Loucy (cell line): ENCODE results near the gene METTL18.

Experiments
- H2AFZ ChIP-seq: fragments of 200-600 bp; sonication (generic); 2 replicates; pipeline ENCODE4 v1.6.0; 2016; ENCODE audit warnings: antibody characterized with exemption, mild to moderate bottlenecking, low read length, moderate library complexity
- H3F3A ChIP-seq: fragments of 200-600 bp; 2 replicates; pipeline ENCODE4 v1.6.0; 2016; ENCODE audit warnings: antibody characterized with exemption, low read depth, mild to moderate bottlenecking
- H3K27me3 ChIP-seq: fragments of 200-600 bp; sonication (generic); 2 replicates; pipeline ENCODE4 v1.6.1; 2014; ENCODE audit warnings: low read length, mild to moderate bottlenecking; ENCODE audit not compliant: insufficient read depth, poor library complexity, severe bottlenecking
- H3K36me3 ChIP-seq: fragments of 200-600 bp; sonication (generic); 2 replicates; pipeline ENCODE4 v1.6.1; 2016; ENCODE audit warnings: low read length; ENCODE audit not compliant: insufficient read depth
- H3K4me1 ChIP-seq: fragments of 200-600 bp; sonication (generic); 2 replicates; pipeline ENCODE4 v1.5.1; 2014; ENCODE audit warnings: low read length, mild to moderate bottlenecking; ENCODE audit not compliant: insufficient read depth, poor library complexity, severe bottlenecking
- H3K4me2 ChIP-seq: fragments of 200-600 bp; sonication (generic); 2 replicates; pipeline ENCODE4 v1.6.0; 2014; ENCODE audit warnings: antibody characterized with exemption, low read length, low read depth, mild to moderate bottlenecking; ENCODE audit not compliant: poor library complexity, severe bottlenecking
- H3K4me3 ChIP-seq: fragments of 200-600 bp; sonication (generic); 2 replicates; pipeline ENCODE4 v1.5.1; 2014; ENCODE audit warnings: low read length, mild to moderate bottlenecking, mixed read lengths; ENCODE audit not compliant: poor library complexity, severe bottlenecking
- H3K79me2 ChIP-seq: fragments of 200-600 bp; sonication (generic); 2 replicates; pipeline ENCODE4 v1.6.1; 2014; ENCODE audit warnings: low read length; ENCODE audit not compliant: insufficient read depth
- H3K9ac ChIP-seq: fragments of 200-600 bp; sonication (generic); 2 replicates; pipeline ENCODE4 v1.6.0; 2014; ENCODE audit warnings: mild to moderate bottlenecking, low read depth, low read length, moderate library complexity; ENCODE audit not compliant: poor library complexity, severe bottlenecking
- H3K9me2 ChIP-seq: fragments of 200-600 bp; sonication (generic); replicated peaks from 2 replicates; pipeline ENCODE4 v1.6.1; 2016; ENCODE audit warnings: low read depth, low read length, mixed read lengths
- H3K9me3 ChIP-seq: fragments of 200-600 bp; sonication (generic); 2 replicates; pipeline ENCODE4 v1.6.1; 2014; ENCODE audit warnings: mild to moderate bottlenecking, antibody characterized with exemption, low read length, low read depth; ENCODE audit not compliant: insufficient read depth
- H4K20me1 ChIP-seq: fragments of 200-600 bp; sonication (generic); 2 replicates; pipeline ENCODE4 v1.6.0; 2014; ENCODE audit warnings: antibody characterized with exemption, low read length, mild to moderate bottlenecking; ENCODE audit not compliant: insufficient read depth, poor library complexity, severe bottlenecking
- CTCF ChIP-seq: fragments of 200-600 bp; sonication (generic); conservative IDR thresholded peaks from 2 replicates; pipeline ENCODE4 v1.5.1; 2014; ENCODE audit warnings: mild to moderate bottlenecking, antibody characterized with exemption, low read length
- EZH2phosphoT487 ChIP-seq: fragments of 200-600 bp; IDR thresholded peaks from 2 replicates; pipeline ENCODE4 v1.6.1; 2018; ENCODE audit warnings: antibody characterized with exemption, mild to moderate bottlenecking, moderate library complexity, borderline replicate concordance

METTL18 gene

GRCh38 chr1:169835647-169836046, 40.9 kb upstream of the METTL18 start:
- TF ChIP-seq EZH2phosphoT487 (no peak), CTCF (no peak)
- no peak overlapping the region for H3K4me2 ChIP-seq

GRCh38 chr1:169834869-169835268, 40.2 kb upstream of the METTL18 start:
- H4K20me1 ChIP-seq = no peaks in the 10 kb centered on the region
- H3K4me2 ChIP-seq = no peak overlapping the region
- H3K4me1 ChIP-seq = no peaks in the 10 kb centered on the region
- no peak overlapping the region for H3K4me3 ChIP-seq
- H3K9me2 ChIP-seq = no peaks in the 10 kb centered on the region
- H3K79me2 ChIP-seq = peaks cover 11% of the 10 kb centered on the region; the same call in 1 of the 2 replicates
- no peaks in the 10 kb centered on the region for H3K27me3 ChIP-seq
- peaks cover 6% of the 10 kb centered on the region; the same call in 1 of the 2 replicates for H3K9me3 ChIP-seq
- peaks cover 86% of the 10 kb centered on the region for H3K36me3 ChIP-seq
- H3F3A ChIP-seq = no peaks in the 10 kb centered on the region
- H3K9ac ChIP-seq = no peak overlapping the region
- TF ChIP-seq CTCF (no peak), EZH2phosphoT487 (no peak)
- H2AFZ ChIP-seq = no peak overlapping the region

More at GRCh38 chr1:169835647-169836046, 40.9 kb upstream of the METTL18 start:
- Histone ChIP-seq H3K27me3 (no peaks in the 10 kb centered on the region), H3K79me2 (peaks cover 18% of the 10 kb centered on the region; the same call in 1 of the 2 replicates), H3K9ac (no peak overlapping the region), H3K9me2 (no peaks in the 10 kb centered on the region), H3K4me3 (no peak overlapping the region), H3K9me3 (peaks cover 6% of the 10 kb centered on the region; the same call in 1 of the 2 replicates), H3K36me3 (peaks cover 82% of the 10 kb centered on the region), H3F3A (no peaks in the 10 kb centered on the region), H3K4me1 (no peaks in the 10 kb centered on the region), H2AFZ (no peak overlapping the region), H4K20me1 (no peaks in the 10 kb centered on the region)

- Histone ChIP-seq H3K36me3 (peaks cover 86% of the 10 kb centered on the region), H3K79me2 (no peaks in the 10 kb centered on the region), H3F3A (no peaks in the 10 kb centered on the region), H3K4me3 (no peak overlapping the region), H3K9me3 (no peaks in the 10 kb centered on the region), H3K9me2 (no peaks in the 10 kb centered on the region), H3K4me1 (no peaks in the 10 kb centered on the region), H3K27me3 (no peaks in the 10 kb centered on the region), H2AFZ (no peak overlapping the region), H4K20me1 (no peaks in the 10 kb centered on the region), H3K4me2 (no peak overlapping the region), H3K9ac (no peak overlapping the region)
- TF ChIP-seq EZH2phosphoT487 (no peak), CTCF (no peak)
Measured at GRCh38 chr1:169833179-169833901, 38.6 kb upstream of the METTL18 start.
